A673 (cell line): Measurements from ENCODE around the gene CPNE1.

Experiments
- CTCF ChIP-seq: fragments of 300-800, 200-600 bp; sonication (generic); conservative IDR thresholded peaks from 2 replicates; pipeline ENCODE4 v1.5.1; 2017; ENCODE audit warnings: low read depth, mild to moderate bottlenecking, antibody characterized with exemption, low read length, moderate library complexity, mixed read lengths
- EZH2 ChIP-seq: fragments of 200-600 bp; sonication (generic); IDR thresholded peaks from 2 replicates; pipeline ENCODE4 v1.6.1; 2017; ENCODE audit warnings: borderline replicate concordance, low read depth, mild to moderate bottlenecking, mixed read lengths, antibody characterized with exemption, low read length; ENCODE audit not compliant: poor library complexity, severe bottlenecking

DNA sequence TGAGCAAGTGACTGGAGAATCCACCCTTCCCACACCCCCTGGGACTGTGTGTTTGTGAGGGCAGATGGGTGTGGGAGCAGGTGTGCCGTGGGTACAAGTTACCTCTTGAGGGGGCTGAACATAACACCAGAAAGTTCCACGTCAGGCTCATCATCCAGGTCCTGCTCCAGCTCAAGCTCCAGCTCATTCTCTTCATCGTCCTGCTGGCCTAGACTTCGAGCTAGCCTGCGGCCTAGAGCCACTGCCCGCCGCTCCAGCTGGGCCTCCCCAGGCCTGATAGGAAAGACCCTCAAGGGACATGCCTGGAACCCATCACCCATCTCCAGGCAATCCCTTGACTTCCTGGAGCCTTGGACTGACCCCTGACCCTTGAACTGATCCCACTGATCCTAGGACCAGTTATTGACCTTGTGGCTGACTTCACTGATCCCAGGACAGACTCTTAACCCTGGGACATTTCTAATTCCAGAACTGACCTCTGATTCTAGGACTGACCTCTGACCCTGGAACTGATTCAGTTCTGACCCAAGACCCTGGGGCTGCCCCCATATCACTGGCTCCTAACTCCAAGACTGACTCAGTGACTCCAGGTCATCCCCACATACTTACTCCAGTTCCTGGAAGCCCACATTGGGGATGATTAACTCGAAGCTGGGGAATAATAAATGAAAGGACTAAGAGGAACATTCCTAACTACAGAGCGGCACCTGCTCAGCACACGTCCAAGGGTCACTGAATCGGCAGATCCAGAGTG lies 60.8 kb downstream of the CPNE1 start:
- no peak for TF ChIP-seq CTCF
- no peak for TF ChIP-seq EZH2
